AG08396 (cell line): Measurements from ENCODE around the gene PF4V1.

Experiments used
- DNase-seq: peaks from one replicate; pipeline ENCODE4 v3.0.0; 2012; ENCODE audit warnings: low spot score, mixed read lengths

The PF4V1 gene

DNA sequence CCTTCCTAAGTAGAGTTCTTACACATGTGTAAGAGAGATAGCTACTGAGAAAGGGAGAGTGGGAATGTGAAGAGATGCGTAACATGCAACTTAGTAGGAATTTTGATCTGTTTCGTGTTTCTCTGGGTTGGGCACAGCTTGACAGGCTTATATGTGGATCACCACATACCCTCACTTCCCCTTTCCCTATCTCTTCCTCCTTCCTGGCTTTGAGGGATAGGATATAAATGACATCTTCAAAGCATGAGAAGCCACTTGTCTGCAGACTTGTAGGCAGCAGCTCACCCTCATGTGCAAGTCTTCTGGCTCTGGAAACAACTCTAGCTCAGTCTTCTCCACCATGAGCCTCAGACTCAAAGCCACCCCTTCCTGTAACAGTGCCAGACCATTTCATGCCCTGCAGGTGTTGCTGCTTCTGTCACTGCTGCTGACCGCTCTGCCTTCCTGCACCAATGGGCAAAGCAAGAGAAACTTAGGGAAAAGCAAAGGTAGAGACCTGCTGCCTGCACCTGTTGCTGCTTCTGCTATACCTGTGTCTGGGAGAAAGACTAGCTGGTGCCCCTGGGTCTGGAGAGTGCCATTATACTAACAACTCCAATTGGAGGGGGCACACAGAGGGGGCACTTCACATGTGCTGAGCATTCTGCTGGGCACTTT is 5.4 kb upstream of the PF4V1 start:
- DNase-seq, result no peak

DNA sequence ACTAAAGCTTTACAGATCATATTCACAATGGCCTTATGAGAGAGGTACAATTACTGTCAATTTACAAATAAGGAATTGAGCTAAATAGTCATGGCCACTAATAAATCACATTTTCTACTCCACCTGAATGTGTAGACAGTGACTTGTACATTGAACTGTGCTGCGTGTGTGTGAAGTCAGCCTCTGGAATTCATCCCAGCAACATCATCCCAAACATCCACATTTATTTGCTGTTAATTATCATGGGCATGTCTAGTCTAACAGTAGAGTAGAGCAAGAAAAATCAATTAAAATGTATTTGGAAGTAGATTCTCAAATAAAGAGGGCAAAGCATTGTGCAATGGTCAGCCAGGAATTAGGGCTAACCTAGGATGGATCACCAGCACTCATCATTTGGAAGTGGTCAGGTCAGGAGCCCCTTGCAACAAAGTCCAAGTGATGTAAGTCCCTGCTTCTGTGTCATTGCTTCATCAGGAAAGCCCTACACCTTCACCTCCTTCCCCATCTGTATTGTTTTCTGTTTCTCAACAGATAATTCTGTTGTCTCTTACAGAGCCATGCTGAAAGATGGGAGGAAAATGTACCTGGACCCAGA is 4.8 kb upstream of the PF4V1 start:
- no peak for DNase-seq

DNA sequence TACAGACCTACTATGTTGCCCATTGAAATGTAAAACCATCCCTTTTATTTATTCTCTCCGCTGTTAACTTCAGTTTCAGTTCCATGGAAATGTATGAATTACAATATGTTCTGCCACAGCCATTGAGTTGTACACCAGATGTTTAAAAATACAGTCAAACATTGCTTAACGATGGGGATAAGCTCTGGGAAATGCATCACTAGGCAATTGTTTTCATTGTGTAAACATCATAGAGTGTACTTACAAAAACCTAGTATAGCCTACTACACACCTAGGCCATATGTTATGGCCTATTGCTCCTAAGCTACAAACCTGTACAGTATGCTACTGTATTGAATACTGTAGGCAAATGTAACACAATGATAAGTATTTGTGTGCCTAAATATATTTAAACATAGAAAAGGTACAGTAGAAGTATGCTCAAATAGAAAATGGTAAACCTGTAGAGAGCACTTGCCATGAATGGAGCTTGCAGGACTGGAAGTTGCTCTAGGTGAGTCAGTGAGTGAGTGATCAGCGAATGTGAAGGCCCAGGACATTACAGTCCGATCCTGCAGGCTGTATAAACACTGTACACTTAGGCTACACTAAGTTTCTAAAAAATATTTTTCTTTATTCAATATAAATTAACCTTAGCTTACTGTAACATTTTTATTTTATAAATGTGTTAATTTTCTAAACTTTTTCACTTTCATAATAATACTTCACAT is 2.7 kb upstream of the PF4V1 start:
- no peak for DNase-seq

DNA sequence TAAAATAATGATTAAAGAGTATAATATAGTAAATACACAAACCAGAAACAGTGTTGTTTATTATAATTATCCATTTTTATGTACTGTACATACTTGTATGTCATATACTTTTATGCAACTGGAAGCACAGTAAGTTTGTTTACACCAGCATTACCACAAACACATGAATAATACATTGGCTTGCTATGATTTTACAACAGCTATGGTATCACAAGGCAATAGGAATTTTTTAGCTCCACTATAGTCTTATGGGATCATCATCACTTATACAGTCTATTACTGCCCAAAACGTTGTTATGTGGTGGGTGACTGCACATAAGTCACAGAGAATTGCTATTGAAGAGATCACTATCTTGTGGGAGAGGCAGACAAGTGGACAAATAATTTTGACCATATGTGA is 1.8 kb upstream of the PF4V1 start:
- no peak for DNase-seq

DNA sequence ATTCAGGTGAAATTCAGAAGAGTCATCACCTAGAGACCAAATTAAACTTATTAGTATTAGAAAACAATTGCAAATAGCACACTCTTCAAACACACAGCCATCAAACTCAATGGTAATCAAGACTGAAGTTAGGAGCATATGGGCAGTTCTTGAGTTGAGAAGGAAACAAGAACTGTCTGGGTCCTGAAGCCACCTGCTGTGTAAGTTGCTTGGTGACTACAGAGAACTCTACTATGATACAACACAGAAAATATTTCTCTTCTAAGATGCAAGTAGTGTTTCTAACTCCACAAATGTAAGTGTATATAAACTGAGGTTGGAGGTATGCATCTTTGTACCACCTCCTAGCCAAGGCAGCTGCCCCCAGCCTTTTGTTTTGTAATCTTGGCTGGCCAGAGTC is 325 bp upstream of the PF4V1 start:
- no peak for DNase-seq

DNA sequence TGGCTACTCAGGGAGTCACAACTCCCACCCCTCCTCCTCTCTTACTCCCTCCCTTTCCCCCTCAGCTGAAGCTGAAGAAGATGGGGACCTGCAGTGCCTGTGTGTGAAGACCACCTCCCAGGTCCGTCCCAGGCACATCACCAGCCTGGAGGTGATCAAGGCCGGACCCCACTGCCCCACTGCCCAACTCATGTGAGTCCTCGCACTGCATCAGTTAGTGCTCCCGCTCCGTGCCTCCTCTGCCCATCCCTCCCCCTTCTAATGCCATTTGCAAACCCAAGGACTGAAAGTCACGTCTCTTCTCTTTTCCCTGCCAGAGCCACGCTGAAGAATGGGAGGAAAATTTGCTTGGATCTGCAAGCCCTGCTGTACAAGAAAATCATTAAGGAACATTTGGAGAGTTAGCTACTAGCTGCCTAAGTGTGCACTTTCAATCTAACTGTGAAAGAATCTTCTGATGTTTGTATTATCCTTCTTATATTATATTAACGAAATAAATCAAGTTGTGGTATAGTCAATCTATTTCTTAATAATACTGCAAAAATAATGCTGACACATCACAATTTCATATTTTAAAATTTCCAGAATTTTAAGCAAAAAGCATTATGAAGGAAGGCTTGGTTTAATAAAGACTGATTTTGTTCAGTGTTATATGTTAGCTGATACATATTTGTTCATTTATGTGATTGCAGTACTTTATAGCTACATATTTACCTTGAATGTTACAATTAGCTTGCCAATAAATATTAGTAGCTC is 800 bp downstream of the PF4V1 start:
- no peak for DNase-seq

DNA sequence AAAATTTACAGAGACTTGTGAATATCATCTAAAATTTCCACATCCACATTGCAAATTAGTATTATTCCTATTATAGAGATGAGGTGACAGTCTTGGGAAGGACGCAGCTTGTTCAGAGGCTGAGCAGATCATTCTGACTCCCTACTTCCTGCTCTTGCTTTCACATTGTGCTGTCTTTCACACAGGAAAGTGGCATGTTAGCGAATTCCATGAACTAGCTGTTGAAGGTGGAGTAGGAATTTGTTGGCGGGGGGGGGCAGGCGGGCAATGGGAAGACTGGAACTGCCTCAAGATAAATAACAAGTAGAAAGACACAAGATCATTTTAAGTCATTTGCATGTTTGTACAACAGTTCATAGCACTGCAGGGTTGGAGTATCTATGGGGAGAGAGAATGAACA is 2.3 kb downstream of the PF4V1 start:
- DNase-seq, result no peak

DNA sequence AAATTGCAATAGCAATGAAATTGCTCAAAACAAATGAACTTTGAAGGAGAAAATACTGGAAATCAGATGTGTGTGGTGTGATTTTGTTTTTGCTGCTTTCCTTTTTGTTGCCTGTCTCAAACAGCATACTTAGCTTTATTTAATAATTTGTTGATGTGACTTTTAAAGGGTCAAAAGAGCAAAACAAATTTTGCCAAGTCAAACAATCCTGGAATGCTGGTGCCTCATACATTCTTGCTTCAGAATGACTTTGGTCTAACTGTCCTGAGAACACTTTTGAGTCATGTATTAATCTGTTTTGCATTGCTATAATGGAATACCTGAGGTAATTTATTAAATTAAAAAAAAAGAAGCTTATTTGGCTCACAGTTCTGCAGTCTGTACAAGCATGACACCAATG is 3.4 kb downstream of the PF4V1 start:
- no peak for DNase-seq

DNA sequence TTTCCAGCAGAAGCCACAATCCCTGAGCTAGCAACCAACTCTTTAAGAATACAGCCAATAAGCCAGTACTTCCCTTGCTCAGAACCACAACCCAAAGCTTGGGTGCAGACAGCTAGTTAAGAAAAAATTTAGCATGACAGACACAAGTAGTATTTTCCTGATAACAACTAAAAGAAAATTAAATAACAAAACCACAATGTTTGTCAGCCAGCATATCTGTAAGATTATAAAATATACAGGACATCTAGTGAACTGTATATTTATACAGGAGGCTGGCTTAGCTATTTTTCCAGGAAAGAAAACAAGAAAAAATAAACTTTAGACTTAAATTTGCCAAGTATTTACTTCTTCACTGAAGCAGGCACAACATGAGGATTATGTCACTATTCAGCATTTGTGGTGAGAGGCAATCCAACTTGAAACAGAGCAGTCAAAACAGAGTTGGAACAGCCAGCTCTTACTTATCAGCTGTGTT is 6.6 kb downstream of the PF4V1 start:
- DNase-seq, result peak; percentile 43

DNA sequence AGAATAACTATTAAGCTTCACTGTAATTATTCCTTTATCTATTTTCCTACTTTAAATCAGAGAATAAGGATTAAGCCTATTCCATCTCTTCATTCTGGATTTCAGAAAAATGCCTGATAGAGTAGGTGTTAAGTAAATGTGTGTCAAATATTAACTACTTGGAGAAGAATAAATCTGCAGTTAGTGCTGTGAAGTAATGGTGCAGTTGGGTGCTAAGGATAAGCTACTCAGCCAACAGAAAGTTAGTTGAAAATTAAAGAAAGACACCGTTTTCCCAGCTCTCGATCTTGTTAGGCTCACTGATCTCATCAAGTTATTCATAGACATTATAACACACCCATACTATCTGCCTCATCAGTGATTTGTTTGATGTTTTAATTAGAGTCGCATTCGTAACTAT is 7.1 kb downstream of the PF4V1 start:
- DNase-seq, result no peak

DNA sequence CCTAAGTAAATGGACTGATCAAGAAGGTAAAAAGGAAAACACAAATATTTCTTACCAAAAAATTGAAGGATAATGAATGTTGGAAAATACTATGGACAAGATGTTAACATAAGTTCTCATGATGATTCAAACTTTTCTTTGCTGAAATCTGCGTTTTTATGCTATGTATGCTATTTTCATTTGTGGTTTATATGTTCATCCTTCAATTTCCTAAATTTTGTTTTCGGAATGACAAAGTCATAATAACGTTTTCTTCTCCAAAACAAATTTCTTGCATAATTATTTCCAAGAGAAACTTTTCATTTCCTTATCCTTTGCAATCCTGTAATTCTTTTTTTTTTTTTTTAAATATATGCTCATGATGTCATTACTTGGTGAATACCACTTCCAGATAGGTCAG is 7.8 kb downstream of the PF4V1 start:
- DNase-seq, result no peak

DNA sequence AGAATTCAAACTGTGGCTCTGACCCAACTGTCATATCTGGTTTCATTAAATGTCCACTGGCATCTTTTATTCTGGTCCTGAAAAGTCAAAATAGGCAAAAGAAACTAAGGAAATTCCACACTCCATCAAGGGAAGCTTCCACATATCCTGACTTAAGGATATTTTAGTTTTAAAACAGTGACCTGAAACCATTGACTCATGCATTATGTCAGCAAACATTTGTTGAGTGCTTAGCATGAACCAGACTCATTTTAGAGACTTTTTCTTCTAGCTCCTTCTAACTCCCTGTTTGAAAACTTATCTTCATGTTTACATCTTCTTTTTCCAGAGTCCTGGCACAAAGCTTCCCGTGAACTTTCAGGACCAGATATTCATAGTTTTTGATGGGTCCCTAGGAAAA is 9.2 kb downstream of the PF4V1 start:
- no peak for DNase-seq

DNA sequence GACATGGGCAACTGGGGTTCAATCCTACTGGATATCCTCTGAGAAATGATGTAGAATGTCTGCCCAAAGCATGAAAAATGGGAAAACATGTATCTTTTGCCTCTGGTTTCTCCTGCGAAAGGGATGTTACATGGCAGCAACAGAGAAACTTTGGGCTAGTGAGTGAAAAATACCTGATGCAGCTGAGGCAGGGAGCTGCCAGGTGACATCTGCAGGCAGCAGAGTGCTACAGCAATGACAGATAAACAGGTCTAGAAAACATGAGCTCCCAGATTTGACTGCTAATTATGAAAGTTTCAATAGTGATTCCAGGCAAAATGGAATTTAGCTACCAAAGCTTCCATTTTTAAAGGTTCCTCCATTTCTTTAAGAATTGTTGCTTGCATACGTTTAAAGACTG is 11.3 kb downstream of the PF4V1 start:
- DNase-seq, result no peak

DNA sequence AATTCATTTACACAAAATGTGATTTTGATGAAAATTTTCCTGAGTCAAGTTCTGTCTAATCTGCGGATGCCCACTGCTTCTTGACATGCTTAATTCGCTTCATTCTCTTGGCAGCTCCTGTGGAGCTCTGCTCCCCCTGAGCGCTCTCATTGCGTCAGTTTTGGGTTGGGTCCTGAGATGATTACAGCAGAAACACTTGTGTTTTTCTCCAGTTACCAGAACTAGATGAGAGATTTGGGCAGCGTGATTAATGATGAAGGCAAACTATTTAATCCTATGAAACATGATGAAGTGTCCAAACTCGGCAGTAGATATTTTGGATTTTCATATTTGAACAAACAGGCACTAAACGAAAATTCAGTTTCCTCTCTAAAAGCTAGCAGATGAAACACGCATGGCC is 11.9 kb downstream of the PF4V1 start:
- no peak for DNase-seq

DNA sequence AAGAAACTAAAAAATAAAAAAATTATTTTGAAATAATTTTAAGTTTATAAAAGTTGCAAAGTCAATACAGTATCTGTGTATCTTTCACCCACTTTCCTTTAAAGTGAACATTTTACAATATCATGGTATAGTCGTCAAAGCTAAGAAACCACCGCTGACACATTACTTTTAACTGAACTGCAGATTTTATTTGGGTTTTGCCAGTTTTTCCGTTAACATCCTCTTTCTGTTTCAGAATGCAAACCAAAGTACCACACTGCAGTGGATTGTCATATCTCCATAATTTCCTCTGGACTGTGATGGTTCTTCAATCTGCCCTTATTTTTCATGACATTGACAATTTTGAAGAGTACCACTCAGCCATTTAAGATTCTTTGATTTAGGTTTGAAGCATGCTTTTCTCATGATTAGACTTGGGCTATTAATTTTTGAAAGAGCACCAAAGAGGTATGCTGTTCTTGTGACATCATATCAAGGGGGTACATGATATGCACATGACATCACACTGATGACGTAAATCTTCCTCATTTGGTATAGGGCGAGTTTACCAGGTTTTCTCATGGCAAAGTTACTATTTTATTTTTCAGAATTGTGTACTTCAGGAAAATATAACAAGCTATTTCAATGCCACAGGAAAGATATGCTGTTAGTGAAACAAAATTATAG is 12.5 kb downstream of the PF4V1 start:
- no peak for DNase-seq

DNA sequence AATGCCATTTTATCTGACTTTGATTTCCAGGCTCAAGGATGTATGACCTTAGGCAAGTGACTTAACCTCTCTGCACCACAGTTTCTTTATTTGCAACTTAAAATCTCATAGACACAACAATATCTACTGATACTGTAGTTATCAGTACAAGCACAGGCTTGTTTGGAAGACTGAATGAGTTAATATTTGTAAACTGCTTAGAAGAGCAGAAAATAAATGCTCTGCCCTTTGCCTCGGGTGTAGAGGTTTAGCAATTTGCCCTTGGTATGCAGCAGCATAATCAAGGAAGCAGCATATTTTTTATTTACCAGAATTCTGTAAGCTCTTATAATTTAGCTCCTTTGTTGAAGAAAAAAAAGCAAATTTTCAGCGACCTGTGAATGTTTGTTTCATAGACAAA is 13.2 kb downstream of the PF4V1 start:
- DNase-seq, result no peak

DNA sequence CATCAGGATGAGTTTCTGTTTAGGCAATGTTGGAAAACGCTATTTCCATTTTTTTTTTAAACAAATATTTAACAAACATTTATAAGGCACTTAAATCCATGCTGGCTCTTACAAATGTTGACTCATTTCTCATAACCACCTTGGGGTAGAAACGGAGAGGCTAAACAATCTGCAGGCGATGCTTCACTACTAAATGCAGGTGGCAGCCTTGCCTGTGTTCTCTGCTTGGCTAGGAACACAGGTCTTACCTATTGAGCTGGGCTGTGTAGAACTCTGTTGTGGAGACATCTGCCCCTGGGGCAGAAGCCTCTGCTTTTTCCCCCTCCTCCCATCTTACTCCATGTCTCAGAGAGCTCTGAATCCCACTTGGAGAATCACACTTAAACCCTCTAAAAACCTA is 14.7 kb downstream of the PF4V1 start:
- no peak for DNase-seq

DNA sequence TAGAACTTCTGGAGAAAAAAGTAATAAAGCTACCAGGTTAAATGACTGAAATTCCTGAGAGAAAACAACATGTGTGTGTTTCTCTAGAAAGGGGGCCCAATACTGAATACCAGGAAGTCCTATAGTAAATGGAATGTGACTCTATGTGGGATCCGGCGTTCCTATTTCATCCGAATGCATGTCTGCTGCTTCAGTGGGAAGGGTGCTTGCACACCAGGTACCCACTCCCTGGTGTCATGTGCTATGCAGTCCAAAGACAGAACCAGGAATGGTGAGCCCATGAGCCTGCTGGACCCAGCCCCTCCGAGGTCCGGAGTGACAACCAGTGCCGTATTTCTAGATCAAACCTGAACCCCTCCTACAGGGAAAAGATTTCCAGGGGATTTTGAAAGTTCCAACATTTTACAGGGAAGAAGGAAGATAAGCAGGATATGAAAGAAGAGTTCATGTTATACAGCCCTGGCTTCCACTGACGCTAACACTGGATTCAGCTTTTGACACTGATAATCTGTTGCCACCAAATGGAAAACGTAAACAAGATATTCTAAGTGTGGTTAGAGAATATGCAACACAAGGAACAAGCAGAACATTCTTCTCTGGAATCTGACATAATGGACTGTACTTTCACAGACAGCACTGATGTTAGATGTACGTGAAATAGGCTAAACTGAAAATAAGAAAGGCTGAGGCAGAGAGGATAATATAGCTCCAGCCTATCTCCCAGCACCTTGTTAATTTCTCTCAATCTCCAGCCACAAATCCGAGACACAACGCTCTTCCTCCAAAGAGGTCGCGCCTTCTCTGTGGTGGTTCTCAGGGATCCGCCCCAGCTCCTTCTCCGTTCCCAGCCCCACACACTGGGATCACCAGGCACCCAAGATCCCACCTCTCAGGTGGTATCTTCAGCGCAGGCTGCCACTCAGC is 15.4 kb downstream of the PF4V1 start:
- no peak for DNase-seq

DNA sequence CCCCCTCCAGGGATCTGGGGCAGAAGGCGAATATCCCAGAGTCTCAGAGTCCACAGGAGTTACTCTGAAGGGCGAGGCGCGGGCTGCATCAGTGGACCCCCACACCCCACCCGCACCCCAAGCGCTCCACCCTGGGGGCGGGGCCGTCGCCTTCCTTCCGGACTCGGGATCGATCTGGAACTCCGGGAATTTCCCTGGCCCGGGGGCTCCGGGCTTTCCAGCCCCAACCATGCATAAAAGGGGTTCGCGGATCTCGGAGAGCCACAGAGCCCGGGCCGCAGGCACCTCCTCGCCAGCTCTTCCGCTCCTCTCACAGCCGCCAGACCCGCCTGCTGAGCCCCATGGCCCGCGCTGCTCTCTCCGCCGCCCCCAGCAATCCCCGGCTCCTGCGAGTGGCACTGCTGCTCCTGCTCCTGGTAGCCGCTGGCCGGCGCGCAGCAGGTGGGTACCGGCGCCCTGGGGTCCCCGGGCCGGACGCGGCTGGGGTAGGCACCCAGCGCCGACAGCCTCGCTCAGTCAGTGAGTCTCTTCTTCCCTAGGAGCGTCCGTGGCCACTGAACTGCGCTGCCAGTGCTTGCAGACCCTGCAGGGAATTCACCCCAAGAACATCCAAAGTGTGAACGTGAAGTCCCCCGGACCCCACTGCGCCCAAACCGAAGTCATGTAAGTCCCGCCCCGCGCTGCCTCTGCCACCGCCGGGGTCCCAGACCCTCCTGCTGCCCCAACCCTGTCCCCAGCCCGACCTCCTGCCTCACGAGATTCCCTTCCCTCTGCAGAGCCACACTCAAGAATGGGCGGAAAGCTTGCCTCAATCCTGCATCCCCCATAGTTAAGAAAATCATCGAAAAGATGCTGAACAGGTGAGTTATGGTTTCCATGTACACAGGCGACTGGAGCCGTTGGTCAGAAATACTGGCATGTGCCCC is 16.3 kb downstream of the PF4V1 start, which contains the start of gene CXCL1:
CXCL1 (plus strand) TSS at position 264 of the 926 bp plus-strand sequence; CDS start at position 342, 78 bp downstream.
- DNase-seq, result peak; percentile 43

DNA sequence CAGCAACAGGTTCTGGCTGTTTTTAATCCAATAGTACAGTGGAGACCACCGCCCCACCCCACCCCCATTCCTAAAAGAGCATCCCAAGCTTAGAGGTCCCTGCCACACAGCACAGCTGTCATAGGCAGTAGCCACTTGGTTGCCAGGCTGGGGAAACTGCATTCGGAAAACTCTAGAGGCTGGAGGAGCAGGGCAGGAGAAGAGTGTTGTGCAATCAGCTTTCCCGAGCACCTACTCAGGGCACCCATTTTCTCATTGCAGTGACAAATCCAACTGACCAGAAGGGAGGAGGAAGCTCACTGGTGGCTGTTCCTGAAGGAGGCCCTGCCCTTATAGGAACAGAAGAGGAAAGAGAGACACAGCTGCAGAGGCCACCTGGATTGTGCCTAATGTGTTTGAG is 17.2 kb downstream of the PF4V1 start:
- DNase-seq, result no peak
